KMS-11 (cell line): ENCODE results near the gene TMEM161A.
"Not testable (repeated sequence)": the region's sequence is repeated elsewhere in the genome, so short reads cannot be mapped to it uniquely, and the experiment has no call there.

Experiments used
- H2AFZ ChIP-seq: fragments of 200-600 bp; sonication (generic); 2 replicates; pipeline ENCODE4 v1.6.1; 2016; ENCODE audit warnings: antibody characterized with exemption, mixed run types, low read depth
- H3K27ac ChIP-seq: fragments of 200-600 bp; sonication (generic); 2 replicates; pipeline ENCODE4 v1.6.1; 2016; ENCODE audit warnings: mild to moderate bottlenecking, mixed run types
- H3K27me3 ChIP-seq: fragments of 200-600 bp; sonication (generic); 2 replicates; pipeline ENCODE4 v1.6.1; 2017; ENCODE audit warnings: mild to moderate bottlenecking, low read depth, mixed run types, moderate library complexity; ENCODE audit not compliant: insufficient read depth
- H3K36me3 ChIP-seq: fragments of 200-600 bp; sonication (generic); 2 replicates; pipeline ENCODE4 v1.6.1; 2017; ENCODE audit warnings: mild to moderate bottlenecking, mixed run types; ENCODE audit not compliant: insufficient read depth
- H3K4me1 ChIP-seq: fragments of 200-600 bp; sonication (generic); 2 replicates; pipeline ENCODE4 v1.6.1; 2016; ENCODE audit warnings: mild to moderate bottlenecking, low read depth, mixed run types; ENCODE audit not compliant: poor library complexity, severe bottlenecking
- H3K4me2 ChIP-seq: fragments of 200-600 bp; sonication (generic); 2 replicates; pipeline ENCODE4 v1.7.0; 2016; ENCODE audit warnings: mild to moderate bottlenecking, mixed run types
- H3K4me3 ChIP-seq: fragments of 200-600 bp; sonication (generic); IDR thresholded peaks from 2 replicates; pipeline ENCODE4 v1.6.1; 2017; ENCODE audit warnings: low read depth, low read length, mixed read lengths; ENCODE audit not compliant: insufficient read depth
- H3K79me2 ChIP-seq: fragments of 200-600 bp; sonication (generic); 2 replicates; pipeline ENCODE4 v1.6.1; 2016; ENCODE audit warnings: low read depth, mixed run types; ENCODE audit not compliant: insufficient read depth
- H3K9ac ChIP-seq: fragments of 200-600 bp; sonication (generic); 2 replicates; pipeline ENCODE4 v1.6.1; 2016; ENCODE audit warnings: mild to moderate bottlenecking, mixed run types
- H4K20me1 ChIP-seq: fragments of 200-600 bp; sonication (generic); 2 replicates; pipeline ENCODE4 v1.6.1; 2016; ENCODE audit warnings: mild to moderate bottlenecking, mixed run types; ENCODE audit not compliant: insufficient read depth
- CTCF ChIP-seq: fragments of 200-600 bp; sonication (generic); conservative IDR thresholded peaks from 2 replicates; pipeline ENCODE4 v1.6.1; 2017; ENCODE audit warnings: low read depth, mild to moderate bottlenecking, antibody characterized with exemption, low read length, moderate library complexity, mixed read lengths

The TMEM161A gene

GRCh38 chr19:19105365-19106055 is 32.8 kb downstream of the TMEM161A start:
- no peak overlapping the region for H3K27ac ChIP-seq

GRCh38 chr19:19103167-19103566 is 35.1 kb downstream of the TMEM161A start:
- H3K4me2 ChIP-seq = no peak overlapping the region
- H3K36me3 ChIP-seq = no peaks in the 10 kb centered on the region
- H3K27ac ChIP-seq = no peak overlapping the region
- no peak overlapping the region for H3K9ac ChIP-seq
- H3K4me1 ChIP-seq = no peaks in the 10 kb centered on the region
- H3K4me3 ChIP-seq = no peak overlapping the region
- H3K27me3 ChIP-seq = no peaks in the 10 kb centered on the region
- no peaks in the 10 kb centered on the region for H4K20me1 ChIP-seq
- no peak for TF ChIP-seq CTCF
- no peak overlapping the region for H2AFZ ChIP-seq
- no peaks in the 10 kb centered on the region for H3K79me2 ChIP-seq

More at GRCh38 chr19:19105365-19106055, 32.8 kb downstream of the TMEM161A start:
- Histone ChIP-seq H4K20me1 (no peaks in the 10 kb centered on the region), H3K4me2 (no peak overlapping the region), H3K4me3 (no peak overlapping the region), H2AFZ (no peak overlapping the region), H3K4me1 (no peaks in the 10 kb centered on the region), H3K79me2 (no peaks in the 10 kb centered on the region), H3K27me3 (no peaks in the 10 kb centered on the region), H3K9ac (no peak overlapping the region), H3K36me3 (no peaks in the 10 kb centered on the region)
- no peak for TF ChIP-seq CTCF

DNA sequence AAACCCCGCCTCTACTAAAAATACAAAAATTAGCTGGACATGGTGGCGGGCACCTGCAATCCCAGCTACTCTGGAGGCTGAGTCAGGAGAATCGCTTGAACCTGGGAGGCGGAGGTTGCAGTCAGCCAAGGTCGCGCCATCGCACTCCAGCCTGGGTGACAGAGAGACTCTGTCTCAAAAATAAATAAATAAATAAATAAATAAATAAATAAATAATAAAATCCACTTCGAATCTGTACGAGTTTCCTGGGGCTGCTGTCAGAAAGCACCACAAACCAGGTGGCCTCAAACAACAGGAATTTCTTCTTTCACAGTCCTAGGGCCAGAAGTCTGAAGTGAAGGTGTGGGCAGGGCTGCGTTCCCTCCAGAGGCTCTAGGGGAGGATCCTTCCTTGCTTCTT is 35.7 kb downstream of the TMEM161A start:
- H3K79me2 ChIP-seq, H3K36me3 ChIP-seq, H4K20me1 ChIP-seq, H3K27me3 ChIP-seq, H3K9ac ChIP-seq, H2AFZ ChIP-seq, H3K4me1 ChIP-seq, H3K4me3 ChIP-seq, H3K27ac ChIP-seq, H3K4me2 ChIP-seq: not testable (repeated sequence)

- Histone ChIP-seq H3K27me3 (no peaks in the 10 kb centered on the region), H3K4me1 (no peaks in the 10 kb centered on the region), H3K36me3 (no peaks in the 10 kb centered on the region), H2AFZ (no peak overlapping the region), H3K4me3 (no peak overlapping the region), H3K79me2 (no peaks in the 10 kb centered on the region), H4K20me1 (no peaks in the 10 kb centered on the region), H3K4me2 (no peak overlapping the region), H3K27ac (no peak overlapping the region), H3K9ac (no peak overlapping the region)
- no peak for TF ChIP-seq CTCF
These were observed 36.7 kb downstream of the TMEM161A start for GRCh38 chr19:19101540-19101939.
